Stromal cell of bone marrow (primary cell): Measurements from ENCODE around the gene KIF5C.

Experiments
- DNase-seq: peaks from one replicate; pipeline ENCODE4 v3.0.0-alpha.2; 2012; ENCODE audit warnings: low read depth

The KIF5C gene

GRCh38 chr2:148887350-148888002, 12.4 kb downstream of the KIF5C start:
- DNase-seq, result no peak

GRCh38 chr2:148888003-148888501, 13.0 kb downstream of the KIF5C start:
- DNase-seq, result no peak

GRCh38 chr2:148888986-148889385, 14.0 kb downstream of the KIF5C start:
- no peak for DNase-seq

GRCh38 chr2:148893906-148894305, 18.9 kb downstream of the KIF5C start:
- no peak for DNase-seq

GRCh38 chr2:148896136-148896535, 21.1 kb downstream of the KIF5C start:
- DNase-seq, result no peak

- no peak for DNase-seq
These were observed 24.8 kb downstream of the KIF5C start for GRCh38 chr2:148899638-148900318.

GRCh38 chr2:148900350-148900837, 25.4 kb downstream of the KIF5C start:
- DNase-seq, result no peak

GRCh38 chr2:148901142-148901541, 26.1 kb downstream of the KIF5C start:
- no peak for DNase-seq

- DNase-seq, result no peak
These were observed 27.8 kb downstream of the KIF5C start for GRCh38 chr2:148902798-148903197.

- DNase-seq, result no peak
These were observed 28.3 kb downstream of the KIF5C start for GRCh38 chr2:148903294-148903693.

- DNase-seq, result no peak
These were observed 29.0 kb downstream of the KIF5C start for GRCh38 chr2:148903979-148904378.

GRCh38 chr2:148906124-148906523, 31.1 kb downstream of the KIF5C start:
- DNase-seq, result peak; percentile 7

- DNase-seq, result no peak
These were observed 32.2 kb downstream of the KIF5C start for GRCh38 chr2:148907085-148907785.

GRCh38 chr2:148909114-148909513, 34.1 kb downstream of the KIF5C start:
- no peak for DNase-seq

GRCh38 chr2:148913061-148913460, 38.0 kb downstream of the KIF5C start:
- no peak for DNase-seq

- no peak for DNase-seq
These were observed 38.5 kb downstream of the KIF5C start for GRCh38 chr2:148913492-148913891.

GRCh38 chr2:148914463-148914862, 39.4 kb downstream of the KIF5C start:
- DNase-seq, result no peak

GRCh38 chr2:148917431-148917830, 42.4 kb downstream of the KIF5C start:
- no peak for DNase-seq

GRCh38 chr2:148918554-148918953, 43.5 kb downstream of the KIF5C start:
- DNase-seq, result no peak

- no peak for DNase-seq
These were observed 45.5 kb downstream of the KIF5C start for GRCh38 chr2:148920559-148920958.

GRCh38 chr2:148922062-148922461, 47.0 kb downstream of the KIF5C start:
- no peak for DNase-seq

GRCh38 chr2:148922776-148923475, 47.9 kb downstream of the KIF5C start:
- no peak for DNase-seq
